DMS153 treated with DMSO at 0.1 percent for 48 hours (cell line): ENCODE results near the gene MRPL33.

Experiments used
- DNase-seq: peaks from one replicate; lab custom pipeline; 2025; ENCODE audit not compliant: unreplicated experiment; lab: John Stamatoyannopoulos, UW

Gene MRPL33

DNA sequence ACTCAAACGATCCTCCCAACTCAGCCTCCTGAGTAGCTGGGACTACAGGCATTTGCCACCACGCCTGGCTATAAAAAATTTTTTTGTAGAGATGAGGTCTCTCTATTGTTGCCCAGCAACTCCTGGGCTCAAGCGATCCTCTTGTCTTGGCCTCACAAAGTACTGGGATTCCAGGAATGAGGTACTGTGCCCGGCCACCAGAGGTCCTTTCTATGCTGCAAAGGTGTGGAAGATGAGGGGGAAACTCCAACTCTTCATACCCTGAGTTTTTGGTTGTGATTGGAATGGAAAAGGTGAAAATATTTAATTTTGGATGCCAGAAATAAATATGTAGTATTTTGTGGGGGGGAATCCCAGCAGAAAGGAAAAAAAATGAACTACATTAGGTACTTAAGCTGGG is 36.0 kb downstream of the MRPL33 start:
- DNase-seq: no peak

DNA sequence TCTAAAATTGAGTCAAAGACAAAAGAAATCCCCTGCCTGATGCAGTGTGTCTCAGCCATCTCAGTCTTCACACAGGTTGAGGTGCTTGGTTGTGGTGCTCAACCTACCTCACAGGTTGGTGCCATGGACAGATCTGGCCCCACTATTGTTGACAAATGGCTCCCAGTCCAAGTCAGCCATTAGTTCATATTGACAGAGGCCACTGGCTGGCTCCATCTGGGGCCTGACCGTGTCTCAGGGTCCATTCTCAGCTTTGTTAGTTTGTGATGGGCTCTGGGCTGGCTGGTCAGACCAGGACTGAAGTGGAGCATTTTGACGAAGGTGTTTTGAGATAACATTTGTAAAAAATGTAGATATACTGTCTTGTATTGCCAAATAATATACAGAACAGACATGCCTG is 36.9 kb downstream of the MRPL33 start:
- DNase-seq: no peak

GRCh38 chr2:27808984-27809383 is 37.5 kb downstream of the MRPL33 start:
- no peak for DNase-seq

DNA sequence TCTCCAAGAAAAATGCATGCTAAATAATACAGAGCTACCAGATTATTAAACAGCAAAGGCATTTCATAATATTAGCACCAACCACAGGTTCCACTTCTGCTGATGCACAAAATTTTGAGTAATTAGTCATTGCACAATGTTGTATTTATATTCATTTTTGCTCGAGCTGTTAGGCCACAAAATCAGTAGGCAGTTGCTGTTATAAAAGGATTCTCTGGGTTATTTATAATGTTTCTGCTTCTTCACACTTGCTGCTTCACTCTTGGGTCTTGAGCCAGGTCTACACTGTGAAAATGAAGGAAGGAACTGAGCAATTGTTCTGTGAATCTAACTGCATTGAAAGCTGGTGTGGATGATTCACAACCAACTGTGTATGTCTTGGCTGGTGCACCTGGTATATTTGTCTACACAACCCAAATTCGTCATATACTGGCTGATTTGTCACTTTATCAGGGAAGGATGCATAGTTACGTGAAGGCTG is 38.3 kb downstream of the MRPL33 start:
- no peak for DNase-seq

DNA sequence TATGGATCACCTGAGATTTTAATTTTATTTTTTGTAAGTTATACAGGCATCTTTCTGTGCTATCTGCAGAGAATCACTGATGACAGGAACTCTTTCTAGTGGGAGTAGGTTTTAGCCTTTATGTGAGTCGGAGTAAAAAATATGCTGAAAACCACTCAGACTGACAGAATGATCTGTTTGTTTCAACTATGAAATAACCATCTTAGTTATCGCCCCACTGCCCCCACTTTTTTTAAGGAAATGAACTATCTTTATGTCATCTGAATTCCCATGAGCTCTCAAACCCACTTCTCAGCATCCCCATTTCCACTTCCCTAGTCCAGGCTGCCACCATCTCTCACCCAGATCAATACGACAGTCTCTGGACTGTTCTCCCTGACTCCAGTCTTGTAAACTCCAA is 38.9 kb downstream of the MRPL33 start:
- DNase-seq: no peak

DNA sequence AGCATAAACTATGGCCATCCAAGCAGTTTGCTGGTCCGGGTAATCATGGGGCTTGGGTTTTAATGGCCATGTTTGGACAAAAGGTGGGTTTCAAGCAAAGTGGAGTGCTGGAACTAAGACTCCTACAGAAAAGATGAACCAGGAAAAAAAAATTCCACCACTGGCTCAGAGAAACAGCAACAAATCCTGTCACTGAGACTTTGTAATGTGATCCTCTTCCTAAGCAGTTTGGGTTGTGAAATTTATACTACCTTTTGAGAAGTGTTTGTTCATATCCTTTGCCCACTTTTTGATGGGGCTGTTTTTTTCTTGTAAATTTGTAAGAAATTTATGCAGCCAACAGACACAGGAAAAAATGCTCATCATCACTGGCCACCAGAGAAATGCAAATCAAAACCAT is 40.2 kb downstream of the MRPL33 start:
- DNase-seq: no peak

- DNase-seq: no peak
Measured at GRCh38 chr2:27814758-27815157, 43.2 kb downstream of the MRPL33 start.

GRCh38 chr2:27815860-27816438 is 44.4 kb downstream of the MRPL33 start:
- DNase-seq: no peak

DNA sequence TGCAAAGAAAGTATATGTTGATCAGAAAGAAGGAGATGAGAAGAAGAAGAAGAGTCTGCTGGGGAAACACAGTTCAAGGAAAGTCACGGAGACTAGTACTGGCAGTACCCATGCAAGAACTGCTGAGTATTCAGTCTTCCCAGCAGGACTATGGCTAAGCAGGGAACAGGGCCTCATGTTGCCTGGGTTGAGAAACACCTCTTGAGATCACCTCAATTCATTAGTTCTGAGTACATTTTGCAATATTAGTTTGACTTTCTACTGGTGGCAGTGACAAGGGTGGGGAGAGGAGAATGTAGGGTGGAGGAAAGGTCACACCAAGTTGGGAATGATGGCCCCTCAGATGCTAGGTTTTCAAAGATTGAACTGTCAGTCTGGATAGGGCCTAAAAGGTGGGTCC is 50.5 kb downstream of the MRPL33 start:
- no peak for DNase-seq

- no peak for DNase-seq
Measured at GRCh38 chr2:27823135-27823534, 51.6 kb downstream of the MRPL33 start.

- DNase-seq: no peak
Measured at GRCh38 chr2:27823569-27823968, 52.0 kb downstream of the MRPL33 start.

- DNase-seq: no peak
Measured at GRCh38 chr2:27824401-27824800, 52.9 kb downstream of the MRPL33 start.

GRCh38 chr2:27828305-27828704 is 56.8 kb downstream of the MRPL33 start:
- no peak for DNase-seq
